ENCODE data around the gene VAPB.

Gene VAPB

DNA sequence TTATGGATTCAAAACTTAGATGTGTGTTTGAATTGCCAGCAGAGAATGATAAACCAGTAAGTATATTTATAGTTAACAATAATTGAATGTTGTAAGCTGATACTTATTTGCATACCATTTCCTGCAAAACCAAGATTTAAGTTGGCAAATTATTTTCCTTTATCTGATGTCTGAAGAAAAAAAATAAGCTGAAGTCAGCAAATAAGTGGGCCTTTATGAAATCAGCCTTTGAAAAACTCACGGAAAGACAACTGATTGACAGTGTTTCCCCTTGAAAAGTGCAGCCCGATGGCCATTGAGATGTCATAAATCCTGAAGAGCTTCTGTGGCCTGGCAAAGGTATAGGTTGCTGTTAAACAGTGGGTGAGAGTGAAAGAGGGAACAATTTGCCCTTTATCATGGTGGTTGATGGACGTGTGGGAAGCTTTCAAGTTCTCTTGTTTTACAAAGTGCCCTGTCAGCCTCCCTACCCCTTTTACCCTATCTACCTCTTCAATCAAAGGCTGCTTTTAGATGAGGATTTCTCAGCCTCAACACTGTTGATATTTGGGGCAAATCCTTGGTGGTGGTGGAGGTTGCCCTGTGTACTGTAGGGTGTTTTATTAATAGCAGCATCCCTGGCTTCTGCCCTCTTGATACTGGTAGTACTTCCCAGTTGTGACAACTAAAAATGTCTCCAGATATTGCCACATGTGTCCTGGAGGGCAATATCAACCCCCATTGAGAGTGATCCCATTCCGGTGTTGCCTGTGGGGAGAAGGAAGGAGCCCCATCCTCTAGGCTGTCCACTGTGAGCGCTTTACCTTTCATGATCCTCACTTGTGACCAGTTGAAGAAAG lies 50.2 kb downstream of the VAPB start:
- Histone ChIP-seq H3K27me3 (ENCODE audit: insufficient read depth, poor library complexity, severe bottlenecking) (no peaks in the 10 kb centered on the region), H3K4me3 (replicated peaks; ENCODE audit: insufficient read depth, low read length) (no peak overlapping the region), H3K27ac (replicated peaks) (no peak overlapping the region)
- DNase-seq (ENCODE audit: low read depth in 1 of 2, low spot score in 1 of 2), result no peak
- TF ChIP-seq POLR2AphosphoS5 (IDR thresholded peaks at IDR 0.05; ENCODE audit: low read depth) (no peak), REST (IDR thresholded peaks at IDR 0.05; ENCODE audit: insufficient replicate concordance, low read depth) (no peak), SPI1 (IDR thresholded peaks at IDR 0.05; ENCODE audit: borderline replicate concordance, low read depth) (no peak)

- DNase-seq (ENCODE audit: low read depth in 1 of 2, low spot score in 1 of 2), result no peak
- no peak overlapping the region for H3K4me3 ChIP-seq (replicated peaks; ENCODE audit: insufficient read depth, low read length)
- no peaks in the 10 kb centered on the region for H3K27me3 ChIP-seq (ENCODE audit: insufficient read depth, poor library complexity, severe bottlenecking)
- H3K27ac ChIP-seq (replicated peaks), result no peak overlapping the region
- TF ChIP-seq POLR2AphosphoS5 (IDR thresholded peaks at IDR 0.05; ENCODE audit: low read depth) (no peak), SPI1 (IDR thresholded peaks at IDR 0.05; ENCODE audit: borderline replicate concordance, low read depth) (no peak), REST (IDR thresholded peaks at IDR 0.05; ENCODE audit: insufficient replicate concordance, low read depth) (no peak), GABPA (IDR thresholded peaks at IDR 0.05; ENCODE audit: low read depth) (no peak)
- TF ChIP-seq, protein P1, sequence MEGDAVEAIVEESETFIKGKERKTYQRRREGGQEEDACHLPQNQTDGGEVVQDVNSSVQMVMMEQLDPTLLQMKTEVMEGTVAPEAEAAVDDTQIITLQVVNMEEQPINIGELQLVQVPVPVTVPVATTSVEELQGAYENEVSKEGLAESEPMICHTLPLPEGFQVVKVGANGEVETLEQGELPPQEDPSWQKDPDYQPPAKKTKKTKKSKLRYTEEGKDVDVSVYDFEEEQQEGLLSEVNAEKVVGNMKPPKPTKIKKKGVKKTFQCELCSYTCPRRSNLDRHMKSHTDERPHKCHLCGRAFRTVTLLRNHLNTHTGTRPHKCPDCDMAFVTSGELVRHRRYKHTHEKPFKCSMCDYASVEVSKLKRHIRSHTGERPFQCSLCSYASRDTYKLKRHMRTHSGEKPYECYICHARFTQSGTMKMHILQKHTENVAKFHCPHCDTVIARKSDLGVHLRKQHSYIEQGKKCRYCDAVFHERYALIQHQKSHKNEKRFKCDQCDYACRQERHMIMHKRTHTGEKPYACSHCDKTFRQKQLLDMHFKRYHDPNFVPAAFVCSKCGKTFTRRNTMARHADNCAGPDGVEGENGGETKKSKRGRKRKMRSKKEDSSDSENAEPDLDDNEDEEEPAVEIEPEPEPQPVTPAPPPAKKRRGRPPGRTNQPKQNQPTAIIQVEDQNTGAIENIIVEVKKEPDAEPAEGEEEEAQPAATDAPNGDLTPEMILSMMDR (IDR thresholded peaks at IDR 0.05; ENCODE audit: insufficient read depth, low read length), result no peak
Observed at GRCh38 chr20:58440021-58440767, 51.2 kb downstream of the VAPB start.

DNA sequence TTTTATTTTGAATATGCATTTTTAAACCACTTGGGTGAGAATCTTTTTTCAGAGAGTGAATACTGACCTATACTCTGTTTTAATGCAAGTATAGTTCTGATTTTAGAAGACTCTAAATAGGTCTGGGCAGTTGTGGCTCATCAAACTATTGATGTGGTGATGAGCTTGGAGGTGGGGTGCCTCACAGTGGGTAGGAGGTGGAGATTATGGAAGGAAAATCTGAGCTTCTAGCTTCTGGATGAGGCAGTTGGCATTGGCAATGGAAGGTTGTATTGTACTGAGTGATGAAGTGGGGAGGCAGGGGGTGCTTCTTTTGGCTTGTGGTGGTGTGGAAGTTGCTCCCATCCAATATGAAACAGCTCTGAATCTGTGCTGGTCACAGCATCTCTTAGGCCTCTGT lies 52.7 kb downstream of the VAPB start:
- no peak overlapping the region for H3K27ac ChIP-seq (replicated peaks)
- TF ChIP-seq GABPA (IDR thresholded peaks at IDR 0.05; ENCODE audit: low read depth) (no peak), SPI1 (IDR thresholded peaks at IDR 0.05; ENCODE audit: borderline replicate concordance, low read depth) (no peak), POLR2AphosphoS5 (IDR thresholded peaks at IDR 0.05; ENCODE audit: low read depth) (no peak), REST (IDR thresholded peaks at IDR 0.05; ENCODE audit: insufficient replicate concordance, low read depth) (no peak)
- TF ChIP-seq, protein P1 (IDR thresholded peaks at IDR 0.05; ENCODE audit: insufficient read depth, low read length), result no peak
- no peak overlapping the region for H3K4me3 ChIP-seq (replicated peaks; ENCODE audit: insufficient read depth, low read length)
- no peaks in the 10 kb centered on the region for H3K27me3 ChIP-seq (ENCODE audit: insufficient read depth, poor library complexity, severe bottlenecking)
- DNase-seq (ENCODE audit: low read depth in 1 of 2, low spot score in 1 of 2), result no peak
